NCI-H1436 treated with DMSO at 0.1 percent for 48 hours (cell line): ENCODE measurements around the gene MAP3K1.
"Not testable (repeated sequence)": the region's sequence is repeated elsewhere in the genome, so short reads cannot be mapped to it uniquely, and the experiment has no call there.

Experiments
- DNase-seq: peaks from one replicate; lab custom pipeline; 2025; lab: John Stamatoyannopoulos, UW

MAP3K1 gene

DNA sequence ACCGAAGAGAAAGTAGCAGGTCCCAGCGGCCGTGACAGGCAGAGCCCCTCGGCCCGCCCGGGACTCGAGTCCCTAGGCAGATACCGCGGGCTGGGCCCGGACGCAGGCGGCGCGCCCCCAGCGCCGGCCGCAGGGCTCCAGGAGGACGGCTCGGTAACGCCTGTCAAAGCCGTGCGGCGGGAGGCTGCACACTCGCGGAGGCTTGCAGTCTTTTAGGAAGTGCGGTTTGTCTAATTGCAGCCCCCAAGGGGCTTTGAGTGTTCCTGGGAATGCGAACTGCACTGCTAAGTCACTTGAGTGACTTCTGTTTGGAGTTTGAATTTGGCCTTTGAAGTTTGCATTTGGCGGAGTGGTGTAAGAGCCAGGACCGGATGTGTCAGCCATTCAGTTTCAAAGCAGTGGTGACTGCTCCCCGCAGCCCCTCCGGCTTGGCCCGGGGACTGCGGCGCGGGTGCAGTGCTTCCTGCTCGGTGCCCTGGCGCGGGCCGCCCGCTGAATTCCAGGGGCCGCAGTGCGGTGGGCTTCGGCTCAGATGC, 1.3 kb downstream of the MAP3K1 start:
- no peak for DNase-seq

DNA sequence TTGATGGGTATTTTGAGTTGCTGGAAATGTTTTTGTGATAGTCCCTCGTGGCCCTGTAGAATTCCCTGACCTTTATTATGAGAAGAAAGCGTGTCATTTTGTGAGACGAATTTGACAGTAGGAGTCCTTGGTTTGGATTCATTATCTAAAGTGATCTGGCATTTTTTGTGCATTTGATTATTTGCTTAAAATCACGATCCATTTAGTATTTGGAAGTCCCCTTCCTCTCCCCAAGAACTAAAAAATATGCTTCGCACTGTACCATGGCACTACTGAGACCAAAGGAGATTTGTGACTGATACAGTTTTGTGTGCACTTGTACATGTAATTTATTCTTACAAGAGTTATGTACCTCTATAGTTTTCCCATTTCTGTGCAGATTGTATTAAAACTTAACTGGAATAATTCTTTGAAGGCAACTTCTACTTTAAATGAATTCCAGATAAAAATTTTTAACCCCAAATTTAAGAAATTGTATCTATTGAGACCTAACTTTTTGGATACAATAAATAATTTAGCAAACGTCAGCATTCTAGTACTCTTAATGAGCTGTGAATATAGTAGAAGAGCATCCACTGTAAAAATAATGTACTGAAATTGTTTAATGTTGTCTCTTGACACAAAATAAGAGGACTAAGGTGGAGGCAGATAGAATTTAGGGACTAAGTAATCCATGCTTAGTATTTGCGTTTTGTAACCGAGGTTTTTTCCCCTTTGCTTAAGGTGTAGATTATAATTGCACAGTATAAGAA, 2.1 kb downstream of the MAP3K1 start:
- no peak for DNase-seq

DNA sequence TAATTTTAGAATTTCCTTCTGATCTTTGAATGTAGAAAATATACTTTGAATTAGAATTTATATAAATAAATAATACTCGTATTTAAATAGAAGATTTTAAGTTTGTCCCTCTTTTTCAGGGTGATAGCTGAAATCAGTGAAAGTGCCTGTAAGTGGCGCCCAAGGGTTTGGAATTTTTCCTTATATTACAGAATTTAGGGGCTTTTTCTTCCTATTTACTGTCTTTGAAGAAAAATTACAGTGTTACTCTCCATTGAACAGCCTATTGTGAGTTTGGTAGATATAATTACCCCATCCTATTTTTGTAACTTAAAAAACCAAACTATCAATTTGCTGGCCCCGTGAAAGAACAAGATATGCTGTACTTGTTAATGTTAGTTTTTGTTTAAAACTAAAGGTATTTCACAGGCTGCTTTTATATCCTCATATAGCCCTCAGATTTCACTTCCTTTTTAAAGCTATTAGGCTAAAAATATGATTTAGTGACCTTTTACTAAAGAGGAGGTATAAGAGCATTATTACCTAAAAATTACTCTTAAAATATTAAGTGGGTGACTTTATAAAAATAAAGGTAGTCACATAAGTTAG, 3.2 kb downstream of the MAP3K1 start:
- DNase-seq = no peak

DNA sequence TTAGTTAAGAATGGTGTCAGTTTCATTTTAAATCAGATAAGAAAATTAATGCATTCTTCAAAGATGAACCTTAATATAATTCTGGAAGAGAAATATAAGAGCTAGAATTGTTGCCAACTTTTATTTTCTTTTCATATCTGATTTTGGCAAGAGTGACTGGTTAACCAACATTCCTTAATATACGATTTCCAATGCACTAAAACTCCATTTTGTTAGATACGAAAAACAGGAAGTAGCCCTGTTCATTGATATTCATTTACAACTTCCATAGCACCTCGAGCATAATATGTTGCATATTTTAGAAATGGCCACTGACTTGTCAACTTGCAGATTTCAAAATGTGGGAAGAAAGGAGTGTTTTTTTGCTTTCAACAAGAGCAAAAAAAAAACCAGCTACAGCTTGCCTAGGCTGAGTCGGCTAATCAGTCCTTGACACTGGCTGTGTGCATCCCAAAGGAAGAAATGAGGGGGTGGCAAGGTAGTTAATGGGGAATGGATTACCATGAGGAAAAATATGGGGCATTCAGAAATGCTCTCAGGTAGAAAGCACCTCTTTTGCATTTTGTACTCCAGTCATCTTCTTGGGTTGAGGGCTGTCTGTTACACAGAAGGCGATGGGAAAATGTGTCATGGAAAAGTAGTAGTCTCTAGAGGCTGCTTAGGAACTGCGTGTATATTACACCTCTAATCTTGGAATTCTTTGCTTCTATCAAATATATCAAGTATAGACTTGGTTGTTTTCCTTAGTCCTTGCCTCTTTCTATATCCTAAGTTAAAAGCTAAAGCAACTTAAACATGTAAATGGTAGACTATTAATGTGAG, 3.9 kb downstream of the MAP3K1 start:
- DNase-seq = no peak

DNA sequence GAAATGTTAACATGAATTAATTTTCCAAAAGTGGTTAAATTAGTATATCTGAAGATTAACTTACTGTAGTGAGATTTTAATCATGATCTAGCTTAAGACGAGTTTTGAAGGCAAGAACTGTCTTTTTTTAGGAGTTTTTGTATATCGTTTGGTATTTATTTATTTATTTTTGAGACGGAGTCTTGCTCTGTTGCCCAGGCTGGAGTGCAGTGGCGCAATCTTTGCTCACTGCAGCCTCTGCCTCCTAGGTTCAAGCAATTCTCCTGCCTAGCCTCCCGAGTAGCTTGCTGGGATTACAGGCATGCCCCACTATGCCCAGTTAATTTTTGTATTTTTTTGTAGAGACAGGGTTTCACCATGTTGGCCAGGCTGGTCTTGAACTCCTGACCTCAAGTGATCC, 6.5 kb downstream of the MAP3K1 start:
- not testable (repeated sequence) for DNase-seq

DNA sequence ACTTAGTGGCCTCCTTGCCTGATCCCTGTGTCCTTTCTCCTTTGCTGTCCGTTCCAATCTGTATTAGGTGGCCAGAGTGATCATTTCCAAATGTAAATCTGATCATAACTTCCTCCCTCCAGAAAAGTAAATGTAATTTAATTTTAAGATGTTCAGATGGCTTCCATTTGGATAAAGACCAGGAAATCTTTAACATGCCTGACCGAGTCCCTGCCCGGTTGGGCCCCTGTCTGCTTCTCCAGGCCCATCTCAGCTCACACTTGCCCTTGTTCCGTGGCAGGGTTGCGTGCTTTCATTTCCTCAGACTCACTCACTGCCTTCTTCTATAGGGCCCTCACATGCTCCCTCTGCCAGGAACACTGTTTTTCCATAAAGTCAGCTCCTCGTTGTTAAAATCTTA, 7.6 kb downstream of the MAP3K1 start:
- no peak for DNase-seq

DNA sequence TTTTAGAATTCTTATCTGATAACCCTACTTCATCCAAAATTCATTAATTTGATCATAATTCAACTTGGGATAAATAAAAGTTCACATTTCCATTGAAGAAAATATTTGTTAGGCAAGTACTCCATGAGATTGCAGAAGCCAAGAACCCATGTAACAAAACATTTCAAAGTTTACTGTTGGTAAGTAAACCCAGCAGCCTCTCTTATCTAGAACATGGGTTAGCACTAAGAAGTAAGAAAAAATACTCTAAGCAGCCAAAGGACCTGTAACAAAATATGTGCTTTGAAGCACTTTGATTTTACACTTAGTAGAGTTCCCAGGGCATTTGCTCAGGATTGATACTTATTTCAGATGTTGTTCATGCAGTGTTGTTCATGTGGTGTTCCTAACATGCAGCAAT, 8.7 kb downstream of the MAP3K1 start:
- DNase-seq = no peak

DNA sequence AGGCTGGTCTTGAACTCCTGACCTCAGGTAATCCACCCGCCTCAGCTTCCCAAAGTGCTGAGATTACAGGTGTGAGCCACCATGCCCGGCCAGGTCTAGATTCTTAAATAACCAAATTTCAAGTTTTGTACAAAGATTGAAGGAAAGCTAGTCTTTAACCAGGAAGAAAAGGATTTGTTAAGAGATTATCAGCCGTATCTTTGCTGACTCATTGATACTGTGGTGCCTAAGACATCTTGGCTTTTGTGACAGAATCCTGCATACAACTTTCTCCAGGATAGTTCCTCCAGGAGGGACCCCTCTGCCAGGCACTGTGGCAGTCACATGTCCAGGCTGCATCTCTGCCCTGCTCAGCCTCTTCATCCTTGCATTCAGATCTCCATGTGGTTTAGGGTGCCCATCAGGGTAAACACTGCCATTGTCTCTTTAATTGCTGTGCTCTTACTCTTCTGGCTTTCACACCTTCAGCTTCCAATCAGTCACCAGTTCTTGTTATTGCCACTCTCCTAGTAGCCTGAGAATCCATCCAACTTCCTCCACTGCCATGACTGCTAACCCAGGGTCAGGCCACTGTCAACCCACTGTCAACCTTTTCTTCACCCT, 10.0 kb downstream of the MAP3K1 start:
- DNase-seq = no peak

DNA sequence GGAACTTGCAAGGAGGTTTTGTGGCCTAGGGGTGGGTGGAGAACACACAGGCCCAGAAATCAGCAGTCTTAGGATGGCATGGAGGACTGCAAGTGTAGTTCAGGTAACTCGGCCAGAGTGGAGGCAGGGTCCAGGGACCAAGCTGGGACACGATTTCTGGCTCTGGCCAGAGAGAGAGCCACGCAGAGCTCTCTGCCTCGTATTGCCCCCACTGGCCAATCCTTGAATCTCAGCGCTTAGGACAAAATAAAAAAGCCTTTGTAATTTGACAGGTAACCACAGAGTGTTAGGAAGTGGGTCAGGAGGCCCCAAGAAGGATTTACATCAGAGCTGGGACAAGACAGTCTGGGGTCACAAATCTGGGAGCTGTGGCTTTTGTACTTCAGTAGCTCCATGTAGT, 11.7 kb downstream of the MAP3K1 start:
- DNase-seq = no peak

DNA sequence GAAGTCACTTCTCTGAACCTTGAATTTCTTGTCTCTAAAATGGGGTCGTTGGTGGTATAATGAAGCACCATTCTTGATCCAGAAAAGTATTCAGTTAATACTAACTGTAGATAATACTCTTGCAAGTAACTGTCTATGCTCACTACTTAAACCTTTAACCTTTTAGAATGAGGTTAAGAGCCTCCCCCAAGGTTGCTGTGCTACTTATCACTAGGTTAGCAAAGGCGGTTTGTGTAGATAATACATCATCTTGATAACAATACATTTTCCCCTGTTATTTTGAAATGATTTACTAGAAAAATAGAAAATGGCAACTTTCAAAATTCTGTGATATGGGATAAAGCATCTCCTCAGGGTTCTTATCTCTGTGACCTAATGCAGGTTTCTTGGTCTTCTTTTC, 12.6 kb downstream of the MAP3K1 start:
- DNase-seq = no peak

DNA sequence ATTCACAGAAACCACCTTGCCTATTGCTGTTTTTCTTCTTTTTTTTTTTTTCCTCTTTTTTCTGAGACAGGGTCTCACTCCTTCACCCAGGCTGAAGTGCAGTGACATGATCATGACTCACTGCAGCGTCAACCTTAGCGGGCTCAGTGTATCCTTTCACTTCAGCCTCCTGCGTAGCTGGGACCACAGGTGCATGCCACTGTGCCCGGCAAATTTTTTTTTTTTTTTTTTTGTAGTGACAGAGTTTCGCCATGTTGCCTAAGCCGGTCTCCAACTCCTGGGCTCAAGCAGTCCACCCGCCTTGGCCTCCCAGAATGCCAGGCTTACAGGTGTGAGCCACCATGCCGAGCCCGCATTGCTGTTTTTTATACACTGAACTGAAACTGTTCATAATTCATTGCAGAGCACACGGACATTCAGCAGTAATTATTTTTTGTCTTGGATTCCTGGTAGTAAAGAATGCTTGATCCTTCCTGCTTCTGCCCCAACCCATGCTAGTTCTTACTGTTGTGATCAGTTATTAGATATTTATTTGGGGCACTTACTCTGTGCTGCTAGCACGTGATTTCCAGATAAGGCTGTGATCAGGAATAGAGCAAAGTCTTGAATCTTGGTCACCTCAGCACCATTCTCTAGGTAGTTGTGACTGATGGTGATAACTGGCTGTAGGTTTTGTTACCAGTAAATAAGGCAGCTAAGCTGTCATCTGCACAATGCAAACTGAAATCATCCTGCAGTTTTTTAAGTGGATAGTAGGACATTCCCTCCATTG, 14.0 kb downstream of the MAP3K1 start:
- no peak for DNase-seq

DNA sequence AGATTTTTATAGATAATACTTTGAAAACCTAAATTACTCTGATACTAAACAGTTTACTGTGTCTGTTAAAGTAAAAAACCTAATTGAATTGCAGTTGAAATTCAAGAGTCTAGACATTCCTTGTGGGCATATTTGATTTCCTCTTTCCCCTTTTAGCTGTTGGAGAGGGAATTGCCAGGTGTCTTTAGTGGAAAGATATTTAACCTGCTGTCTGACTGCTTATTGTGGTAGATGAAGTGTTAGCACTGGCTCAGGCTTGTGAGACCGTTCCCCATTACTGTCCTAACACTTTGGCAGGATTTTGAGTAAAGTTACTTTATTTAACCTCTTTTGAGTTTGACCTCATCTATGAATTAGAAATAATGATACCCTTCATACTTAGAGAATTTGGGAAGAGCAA, 16.4 kb downstream of the MAP3K1 start:
- no peak for DNase-seq

DNA sequence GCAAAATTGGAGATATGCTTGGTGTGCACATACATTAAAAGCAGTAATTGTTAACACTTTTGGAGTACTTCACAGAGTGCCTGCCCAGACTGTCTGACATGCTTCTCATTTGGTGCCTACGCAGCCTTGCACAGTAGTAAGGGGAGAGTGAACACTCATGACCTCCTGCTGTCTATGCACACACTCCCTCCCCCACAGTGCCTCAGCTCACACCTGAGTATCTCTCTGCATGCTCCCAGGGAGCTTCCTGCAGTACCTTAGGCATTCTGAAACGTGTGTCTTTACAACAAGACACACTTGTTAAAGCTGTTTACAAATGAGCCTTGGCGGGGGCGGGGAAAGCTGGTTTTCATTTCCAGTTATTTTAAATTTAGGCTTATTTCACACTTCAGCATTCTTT, 18.0 kb downstream of the MAP3K1 start:
- no peak for DNase-seq

DNA sequence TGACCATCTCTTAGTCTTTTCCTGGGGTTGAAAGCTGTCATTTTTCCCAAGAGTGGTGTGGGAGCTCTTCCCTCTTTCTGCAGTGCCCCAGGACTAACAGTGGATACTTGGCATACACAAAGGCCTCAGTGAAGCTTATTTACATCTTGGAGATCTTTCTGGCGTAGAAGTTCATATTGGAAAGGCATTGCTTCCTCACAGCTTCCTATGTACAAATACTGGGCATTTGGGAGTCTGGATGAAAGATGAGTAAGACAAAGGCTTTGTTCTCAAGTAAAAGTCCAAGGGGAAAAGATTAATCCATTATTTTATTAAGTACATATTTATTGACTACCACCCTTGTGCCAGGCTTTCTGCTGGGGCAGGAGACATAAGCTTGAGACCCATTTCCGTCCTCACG, 22.0 kb downstream of the MAP3K1 start:
- DNase-seq = no peak

DNA sequence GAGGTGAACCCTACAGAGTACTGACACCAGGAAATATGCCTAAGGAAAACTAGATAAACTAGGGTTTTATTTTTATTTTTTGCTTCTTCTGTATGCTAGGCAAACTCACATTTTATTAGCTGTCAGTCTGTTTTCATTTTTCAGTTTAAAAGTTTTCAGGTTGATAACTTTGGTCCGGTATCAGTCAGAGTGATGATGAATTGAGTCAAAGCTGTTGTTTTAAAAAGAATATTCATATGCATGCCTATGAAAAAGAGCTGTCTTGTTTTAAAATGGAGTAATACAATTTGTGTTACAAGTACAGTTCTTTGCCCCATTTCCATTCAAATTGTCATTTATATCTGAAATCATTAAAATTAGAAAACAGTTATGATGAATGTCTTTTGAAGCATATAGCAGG, 22.6 kb downstream of the MAP3K1 start:
- no peak for DNase-seq

DNA sequence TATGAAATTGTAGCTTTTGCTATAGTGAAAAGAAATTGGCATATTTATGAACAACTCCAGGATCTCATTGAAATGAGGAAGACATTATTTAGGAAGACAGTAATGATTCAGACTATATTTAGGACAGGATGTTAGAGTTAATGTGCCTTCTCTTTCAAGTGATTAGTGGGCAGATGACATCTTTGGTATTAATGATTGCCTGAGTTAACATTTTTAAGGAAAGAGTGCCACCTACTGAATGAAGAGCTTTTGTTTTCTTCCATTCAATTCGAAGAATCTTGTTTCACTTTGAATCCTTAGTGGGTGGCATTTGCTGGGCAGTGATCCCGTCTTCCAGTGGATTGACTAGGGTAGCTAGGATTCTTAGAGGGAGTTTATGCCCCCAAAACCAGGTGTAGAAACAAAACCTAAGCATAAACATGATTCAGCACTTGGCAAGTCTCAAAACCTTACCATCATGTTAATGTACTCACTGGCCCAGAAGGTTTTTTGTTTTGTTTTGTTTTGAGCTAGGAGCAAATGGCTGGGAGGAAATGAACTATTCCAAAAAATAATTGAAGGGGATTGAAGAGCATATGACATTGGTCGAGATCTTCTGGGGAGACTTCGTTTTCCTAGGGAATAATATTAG, 23.2 kb downstream of the MAP3K1 start:
- DNase-seq = no peak

DNA sequence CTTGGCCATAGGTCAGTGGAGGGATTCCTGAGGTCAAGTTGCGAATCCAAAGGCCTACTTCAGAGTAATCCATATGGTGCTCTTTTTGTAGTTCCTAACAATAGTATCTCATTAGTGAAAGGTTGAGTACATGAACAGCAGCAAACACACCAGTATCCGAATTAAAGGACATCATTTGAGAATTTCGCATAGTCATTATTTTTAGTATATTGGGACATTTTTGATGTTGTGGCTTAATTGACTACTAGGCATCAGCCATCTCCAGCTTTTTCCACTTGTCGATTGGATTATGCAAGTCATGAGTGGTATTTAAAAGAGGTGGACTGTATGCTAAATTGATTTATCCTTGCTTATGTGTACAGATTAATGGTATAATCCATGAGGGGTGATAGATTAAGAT, 23.7 kb downstream of the MAP3K1 start:
- DNase-seq = no peak

DNA sequence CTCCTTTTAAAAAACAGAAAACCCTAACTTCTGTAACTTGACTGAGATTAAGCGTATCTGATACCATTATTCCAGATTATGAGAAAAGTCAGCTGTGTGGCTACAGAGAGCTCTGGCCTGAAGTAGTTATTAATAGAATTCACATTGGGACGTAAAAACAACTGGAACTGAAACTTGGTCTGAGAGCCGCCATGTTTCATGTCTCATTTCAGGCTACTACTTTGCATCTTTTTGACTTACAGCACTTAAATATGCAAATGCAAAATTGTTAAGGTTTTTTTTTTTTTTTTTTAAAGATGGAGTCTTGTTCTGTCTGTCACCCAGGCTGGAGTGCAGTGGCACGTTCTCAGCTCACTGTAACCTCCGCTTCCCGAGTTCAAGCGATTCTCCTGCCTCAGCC, 25.2 kb downstream of the MAP3K1 start:
- no peak for DNase-seq

DNA sequence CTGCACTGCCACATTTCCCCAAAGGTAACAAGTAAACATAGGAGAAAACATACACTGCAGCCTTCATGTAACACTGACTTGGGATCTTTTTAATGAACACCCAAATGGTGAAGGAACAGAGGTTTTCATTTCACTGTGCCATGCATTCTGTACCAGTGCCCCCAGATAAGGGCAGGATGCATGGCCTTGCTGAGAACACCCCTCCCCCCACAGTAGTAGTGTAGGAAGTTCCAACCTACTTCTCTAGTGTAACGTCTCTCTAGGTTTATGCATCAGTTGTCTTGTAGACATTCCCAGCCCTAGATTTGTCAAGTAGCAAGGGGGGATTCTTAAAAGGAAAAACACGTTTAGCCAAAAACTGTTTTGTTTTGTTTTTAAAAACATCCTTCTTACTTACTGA, 29.9 kb downstream of the MAP3K1 start:
- DNase-seq = no peak

DNA sequence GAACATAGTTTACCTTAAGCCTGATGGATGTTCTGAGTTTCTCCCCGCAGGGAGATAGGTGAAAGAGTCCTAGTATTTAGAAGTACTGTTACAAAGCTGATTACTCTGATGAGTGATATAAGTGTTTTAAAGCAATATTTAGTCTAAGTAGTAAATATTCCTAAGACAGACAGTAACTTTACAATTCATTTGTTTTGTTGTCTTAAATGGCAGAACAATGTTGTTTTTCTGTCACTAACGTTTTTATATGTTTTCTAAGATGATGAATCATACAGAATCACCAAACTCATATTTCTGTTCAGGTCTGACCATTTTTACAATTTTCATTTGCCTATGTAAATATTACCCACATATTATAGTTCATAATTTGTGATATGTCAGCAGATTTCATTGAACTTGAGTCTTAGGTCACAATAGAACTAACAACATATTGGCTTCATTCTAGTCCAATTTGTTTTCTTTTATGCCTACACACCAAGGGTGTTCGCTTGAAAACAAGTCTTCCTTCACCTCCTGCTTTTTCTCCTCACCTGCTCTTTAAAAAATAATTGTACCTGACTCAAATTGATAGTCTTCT, 30.6 kb downstream of the MAP3K1 start:
- no peak for DNase-seq

DNA sequence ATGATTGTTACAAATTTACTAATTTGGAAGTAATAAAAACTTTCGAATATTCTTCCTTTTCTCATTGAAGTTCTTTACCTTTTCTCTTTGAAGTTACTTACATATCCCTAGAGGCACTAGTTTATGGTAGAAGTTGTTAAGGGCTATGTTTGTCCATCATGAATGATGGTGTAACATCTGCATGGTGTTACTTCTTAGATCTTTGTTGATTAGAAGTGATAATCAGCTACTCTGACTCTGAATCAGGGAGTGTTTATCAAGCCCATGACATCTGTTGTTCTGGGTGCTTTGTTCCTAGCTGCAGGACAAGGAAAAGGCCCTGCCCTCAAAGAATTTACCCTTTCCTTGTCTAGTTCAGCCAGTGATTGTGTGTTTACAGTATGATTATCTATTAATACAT, 32.9 kb downstream of the MAP3K1 start:
- DNase-seq = no peak
